ENCODE measurements around the gene NMRK2.
"Not testable (repeated sequence)": the region's sequence is repeated elsewhere in the genome, so short reads cannot be mapped to it uniquely, and the experiment has no call there.

The NMRK2 gene

GRCh38 chr19:3959766-3960131 is 26.9 kb downstream of the NMRK2 start:
- DNase-seq (ENCODE audit: low read depth, low spot score) = no peak
- no peak overlapping the region for H3K4me3 ChIP-seq (ENCODE audit: low read length)

GRCh38 chr19:3961007-3961406 is 28.1 kb downstream of the NMRK2 start:
- H3K4me3 ChIP-seq (ENCODE audit: low read length) = no peak overlapping the region
- DNase-seq (ENCODE audit: low read depth, low spot score) = no peak

DNA sequence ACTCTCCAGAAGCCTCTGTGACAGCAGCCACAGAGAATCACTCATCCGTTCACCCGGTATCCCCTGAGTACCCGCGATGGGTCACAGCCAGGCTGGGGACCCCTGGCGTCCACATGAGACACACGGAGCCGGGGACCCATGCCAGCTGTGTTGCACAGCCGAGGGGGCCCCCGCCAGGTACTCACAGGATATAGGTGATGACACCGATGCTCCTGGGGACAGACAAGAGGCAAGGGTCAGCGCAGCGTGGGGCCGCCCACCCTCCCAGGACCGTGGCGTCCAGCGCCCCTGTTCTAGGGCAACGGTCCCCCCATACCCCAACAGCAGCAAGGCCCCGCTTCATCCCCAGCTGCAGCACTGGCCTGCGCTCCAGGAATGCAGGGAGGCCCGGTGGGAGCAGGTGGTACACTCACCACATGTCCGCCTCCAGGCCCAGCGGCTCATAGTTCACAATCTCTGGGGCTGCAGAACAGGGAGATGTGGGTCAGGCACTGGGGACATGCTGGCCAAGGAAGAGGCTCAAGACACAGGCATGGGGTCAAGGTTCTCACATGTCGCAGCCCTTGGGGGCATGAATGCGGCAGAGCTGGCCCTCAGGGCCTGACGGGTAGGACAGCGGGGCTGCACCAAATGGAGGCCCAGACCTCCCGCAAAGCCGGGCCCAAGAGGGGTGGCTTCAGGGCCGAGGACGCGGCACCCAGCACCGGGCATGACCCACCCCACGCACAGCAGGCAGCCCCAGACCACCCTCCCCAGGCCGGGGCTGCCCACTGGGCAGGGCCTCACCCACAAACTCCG is 30.8 kb downstream of the NMRK2 start:
- no peak overlapping the region for H3K4me3 ChIP-seq (ENCODE audit: low read length)
- DNase-seq (ENCODE audit: low read depth, low spot score) = no peak

- DNase-seq (ENCODE audit: low read depth, low spot score) = no peak
- no peak overlapping the region for H3K4me3 ChIP-seq (ENCODE audit: low read length)
Measured at GRCh38 chr19:3964256-3965194, 31.7 kb downstream of the NMRK2 start.

- no peak for DNase-seq (ENCODE audit: low read depth, low spot score)
- H3K4me3 ChIP-seq (ENCODE audit: low read length) = no peak overlapping the region
Measured at GRCh38 chr19:3966051-3967017, 33.5 kb downstream of the NMRK2 start.

DNA sequence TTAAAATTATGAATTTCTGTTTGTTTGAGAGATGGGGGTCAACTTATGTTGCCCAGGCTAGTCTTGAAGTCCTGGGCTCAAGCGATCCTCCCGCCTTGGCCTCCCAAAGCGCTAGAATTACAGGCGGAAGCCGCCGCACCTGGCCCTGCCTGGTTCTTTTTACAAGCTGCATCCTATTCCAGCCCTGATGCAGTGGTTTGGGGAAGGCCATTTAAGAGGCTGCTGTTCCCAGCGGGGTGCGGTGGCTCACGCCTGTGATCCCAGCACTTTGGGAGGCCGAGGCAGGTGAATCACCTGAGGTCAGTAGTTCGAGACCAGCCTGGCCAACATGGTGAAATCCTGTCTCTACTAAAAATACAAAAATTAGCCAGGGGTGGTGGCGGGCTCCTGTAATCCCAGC is 35.1 kb downstream of the NMRK2 start:
- not testable (repeated sequence) for DNase-seq (ENCODE audit: low read depth, low spot score); H3K4me3 ChIP-seq (ENCODE audit: low read length)

GRCh38 chr19:3968556-3969434 is 35.9 kb downstream of the NMRK2 start:
- H3K4me3 ChIP-seq (ENCODE audit: low read length) = no peak overlapping the region
- peak; percentile 14 for DNase-seq (ENCODE audit: low read depth, low spot score)

DNA sequence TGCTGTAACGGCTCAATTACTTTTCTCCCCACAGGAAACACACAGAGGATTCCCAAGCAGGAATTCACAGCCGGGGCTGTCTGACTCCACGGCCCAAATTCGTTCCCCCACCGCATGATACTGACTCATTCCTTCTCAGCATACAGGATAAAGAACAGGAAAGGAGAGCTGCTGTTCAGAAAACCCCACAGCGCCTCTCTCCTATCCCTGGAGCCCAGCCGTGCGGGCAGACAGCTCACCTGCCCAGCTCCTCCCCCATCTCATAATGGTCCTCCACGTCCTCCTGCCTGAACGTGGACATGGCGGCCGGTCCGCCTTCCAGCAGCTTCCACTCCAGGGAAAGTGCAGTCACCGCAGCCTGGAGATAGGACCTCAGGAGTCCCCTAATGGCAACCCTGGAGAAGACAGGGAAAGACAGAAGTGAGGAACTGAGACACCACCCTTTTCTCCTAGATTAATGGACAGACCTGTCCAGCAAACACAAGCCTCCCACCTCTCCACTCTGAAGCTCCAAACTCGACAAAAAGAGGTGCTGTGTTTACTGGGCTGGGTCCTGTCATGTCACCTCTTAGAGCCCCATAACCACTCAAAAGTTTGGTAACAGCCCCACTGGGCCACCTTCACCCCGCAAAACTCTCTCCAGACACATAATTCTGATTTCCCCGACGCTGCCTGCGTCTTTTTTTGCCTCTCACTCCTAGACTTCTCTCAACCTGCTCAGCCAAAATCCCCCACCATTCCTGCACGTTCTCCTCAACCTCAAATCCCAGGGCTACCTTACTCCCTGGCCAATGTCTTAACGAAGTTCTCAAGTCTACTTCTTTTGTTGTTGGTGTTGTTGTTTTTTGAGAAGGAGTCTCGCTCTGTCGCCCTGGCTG is 36.8 kb downstream of the NMRK2 start:
- DNase-seq (ENCODE audit: low read depth, low spot score) = no peak
- H3K4me3 ChIP-seq (ENCODE audit: low read length) = peak overlapping the region; percentile 86

DNA sequence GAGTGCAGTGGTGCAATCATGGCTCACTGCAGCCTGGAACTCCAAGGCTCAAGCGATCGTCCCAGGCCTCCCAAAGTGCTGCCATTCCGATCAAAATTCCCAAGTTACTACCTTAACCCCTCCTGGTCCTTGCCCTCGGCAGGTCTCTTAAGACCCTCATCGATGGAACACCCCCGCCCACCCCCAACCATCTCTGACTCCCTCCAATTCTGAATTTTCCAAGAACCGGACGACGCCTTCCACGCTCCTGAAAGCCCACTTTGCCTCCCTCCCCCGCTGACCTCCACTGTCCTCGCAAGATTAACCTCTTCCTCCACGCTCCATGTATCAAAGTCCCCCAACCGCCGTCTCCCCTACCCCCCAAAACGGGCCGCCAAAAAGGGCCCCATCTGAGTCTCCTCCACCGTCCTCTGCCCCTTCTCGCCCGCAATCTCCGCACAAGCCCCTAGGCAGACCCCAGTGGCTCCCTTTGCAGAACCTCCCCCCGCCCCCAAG is 37.5 kb downstream of the NMRK2 start:
- no peak for DNase-seq (ENCODE audit: low read depth, low spot score)
- peak overlapping the region; percentile 86 for H3K4me3 ChIP-seq (ENCODE audit: low read length)

- DNase-seq (ENCODE audit: low read depth, low spot score) = peak; percentile 81
- peak within 1 kb of the TSS; percentile 86 for H3K4me3 ChIP-seq (ENCODE audit: low read length)
Measured at GRCh38 chr19:3970808-3971598, 38.1 kb downstream of the NMRK2 start, which contains the start of gene DAPK3. DAPK3 (minus strand) TSS chr19:3971099; CDS start chr19:3969735, 1,364 bp downstream.

GRCh38 chr19:3975144-3975543 is 42.3 kb downstream of the NMRK2 start:
- no peak overlapping the region for H3K4me3 ChIP-seq (ENCODE audit: low read length)
- no peak for DNase-seq (ENCODE audit: low read depth, low spot score)

GRCh38 chr19:3975637-3976087 is 42.8 kb downstream of the NMRK2 start:
- no peak for DNase-seq (ENCODE audit: low read depth, low spot score)
- H3K4me3 ChIP-seq (ENCODE audit: low read length) = no peak overlapping the region

DNA sequence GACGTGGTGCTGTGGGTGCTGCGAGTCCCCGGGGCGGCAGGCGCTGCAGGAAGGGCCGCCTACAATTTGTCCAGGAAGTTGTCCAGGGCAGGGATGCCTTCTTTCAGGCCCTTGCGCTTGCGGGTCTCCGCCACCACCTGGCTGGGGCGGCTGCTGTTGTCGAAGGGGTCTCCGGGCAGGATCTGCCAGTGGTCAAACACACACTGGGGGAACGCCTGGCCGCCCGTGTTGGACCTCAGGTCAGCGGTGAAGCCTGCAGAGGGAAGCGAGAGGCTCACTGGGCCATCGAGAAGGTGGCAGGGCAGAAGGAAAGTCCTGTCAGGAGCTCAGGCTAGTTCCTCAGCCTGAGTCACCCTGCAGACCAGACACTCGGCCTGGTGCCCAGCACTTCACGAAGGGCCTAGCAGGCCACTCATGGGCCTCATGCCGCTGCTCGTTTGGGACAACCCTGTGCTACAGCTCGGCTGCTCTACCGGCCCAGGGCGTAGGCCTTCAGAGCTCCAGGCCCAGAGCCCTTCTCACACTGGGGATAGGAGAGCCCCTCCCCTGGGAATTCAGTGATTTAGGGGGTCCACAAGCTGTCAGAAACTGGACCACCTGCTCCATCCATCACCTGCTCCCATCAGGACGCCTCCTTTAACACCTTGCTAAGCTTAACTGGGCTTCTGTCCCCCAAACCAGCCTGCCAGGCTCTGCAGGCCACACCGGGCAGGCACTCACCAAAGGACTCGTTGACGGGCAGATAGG is 43.8 kb downstream of the NMRK2 start:
- no peak for DNase-seq (ENCODE audit: low read depth, low spot score)
- no peak overlapping the region for H3K4me3 ChIP-seq (ENCODE audit: low read length)

- DNase-seq (ENCODE audit: low read depth, low spot score) = no peak
- no peak overlapping the region for H3K4me3 ChIP-seq (ENCODE audit: low read length)
Measured at GRCh38 chr19:3977242-3978143, 44.6 kb downstream of the NMRK2 start.

GRCh38 chr19:3978145-3978544 is 45.3 kb downstream of the NMRK2 start:
- DNase-seq (ENCODE audit: low read depth, low spot score) = no peak
- no peak overlapping the region for H3K4me3 ChIP-seq (ENCODE audit: low read length)
